ENCODE measurements around the gene SLC1A2.

- TF ChIP-seq, protein P1, sequence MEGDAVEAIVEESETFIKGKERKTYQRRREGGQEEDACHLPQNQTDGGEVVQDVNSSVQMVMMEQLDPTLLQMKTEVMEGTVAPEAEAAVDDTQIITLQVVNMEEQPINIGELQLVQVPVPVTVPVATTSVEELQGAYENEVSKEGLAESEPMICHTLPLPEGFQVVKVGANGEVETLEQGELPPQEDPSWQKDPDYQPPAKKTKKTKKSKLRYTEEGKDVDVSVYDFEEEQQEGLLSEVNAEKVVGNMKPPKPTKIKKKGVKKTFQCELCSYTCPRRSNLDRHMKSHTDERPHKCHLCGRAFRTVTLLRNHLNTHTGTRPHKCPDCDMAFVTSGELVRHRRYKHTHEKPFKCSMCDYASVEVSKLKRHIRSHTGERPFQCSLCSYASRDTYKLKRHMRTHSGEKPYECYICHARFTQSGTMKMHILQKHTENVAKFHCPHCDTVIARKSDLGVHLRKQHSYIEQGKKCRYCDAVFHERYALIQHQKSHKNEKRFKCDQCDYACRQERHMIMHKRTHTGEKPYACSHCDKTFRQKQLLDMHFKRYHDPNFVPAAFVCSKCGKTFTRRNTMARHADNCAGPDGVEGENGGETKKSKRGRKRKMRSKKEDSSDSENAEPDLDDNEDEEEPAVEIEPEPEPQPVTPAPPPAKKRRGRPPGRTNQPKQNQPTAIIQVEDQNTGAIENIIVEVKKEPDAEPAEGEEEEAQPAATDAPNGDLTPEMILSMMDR (IDR thresholded peaks at IDR 0.05): peak in 10 of 12 donors; percentile 17 to 54 (median 39)
- no peak for TF ChIP-seq POLR2A (IDR thresholded peaks at IDR 0.05)
These were observed 15.0 kb downstream of the SLC1A2 start for GRCh38 chr11:35404388-35404775.

All from heart left ventricle (tissue), 13 donors.